Measurements from ENCODE around the gene GRIK2.

DNA sequence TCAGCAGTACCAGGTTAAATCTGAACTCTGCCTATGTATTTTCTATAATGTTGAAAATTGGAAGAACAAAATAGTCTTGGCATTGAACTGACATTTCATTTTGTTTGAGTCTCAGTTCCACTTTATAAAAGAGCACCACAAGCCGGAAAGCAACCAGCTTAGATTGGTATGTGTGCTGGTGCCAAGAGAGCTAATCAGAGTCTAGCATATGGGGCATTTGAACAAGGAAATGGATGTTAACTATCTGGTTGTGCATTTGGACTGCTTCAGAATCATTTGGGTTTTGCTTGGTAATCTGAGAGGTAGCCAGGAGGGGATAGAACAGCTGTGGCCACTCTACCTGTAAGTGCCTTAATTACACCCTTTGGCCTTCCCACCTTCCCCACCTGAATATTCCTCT lies 184.8 kb downstream of the GRIK2 start:
- TF ChIP-seq, protein P1, sequence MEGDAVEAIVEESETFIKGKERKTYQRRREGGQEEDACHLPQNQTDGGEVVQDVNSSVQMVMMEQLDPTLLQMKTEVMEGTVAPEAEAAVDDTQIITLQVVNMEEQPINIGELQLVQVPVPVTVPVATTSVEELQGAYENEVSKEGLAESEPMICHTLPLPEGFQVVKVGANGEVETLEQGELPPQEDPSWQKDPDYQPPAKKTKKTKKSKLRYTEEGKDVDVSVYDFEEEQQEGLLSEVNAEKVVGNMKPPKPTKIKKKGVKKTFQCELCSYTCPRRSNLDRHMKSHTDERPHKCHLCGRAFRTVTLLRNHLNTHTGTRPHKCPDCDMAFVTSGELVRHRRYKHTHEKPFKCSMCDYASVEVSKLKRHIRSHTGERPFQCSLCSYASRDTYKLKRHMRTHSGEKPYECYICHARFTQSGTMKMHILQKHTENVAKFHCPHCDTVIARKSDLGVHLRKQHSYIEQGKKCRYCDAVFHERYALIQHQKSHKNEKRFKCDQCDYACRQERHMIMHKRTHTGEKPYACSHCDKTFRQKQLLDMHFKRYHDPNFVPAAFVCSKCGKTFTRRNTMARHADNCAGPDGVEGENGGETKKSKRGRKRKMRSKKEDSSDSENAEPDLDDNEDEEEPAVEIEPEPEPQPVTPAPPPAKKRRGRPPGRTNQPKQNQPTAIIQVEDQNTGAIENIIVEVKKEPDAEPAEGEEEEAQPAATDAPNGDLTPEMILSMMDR (IDR thresholded peaks at IDR 0.05) = no peak
- no peak for TF ChIP-seq POLR2A (IDR thresholded peaks at IDR 0.05)

Measured in heart left ventricle (tissue), 13 donors.